NCI-H82 (cell line): Measurements from ENCODE around the gene CPT2.
"Not testable (repeated sequence)": the region's sequence is repeated elsewhere in the genome, so short reads cannot be mapped to it uniquely, and the experiment has no call there.

Experiments
- DNase-seq: peaks from one replicate; lab custom pipeline; 2025; lab: John Stamatoyannopoulos, UW

The CPT2 gene

DNA sequence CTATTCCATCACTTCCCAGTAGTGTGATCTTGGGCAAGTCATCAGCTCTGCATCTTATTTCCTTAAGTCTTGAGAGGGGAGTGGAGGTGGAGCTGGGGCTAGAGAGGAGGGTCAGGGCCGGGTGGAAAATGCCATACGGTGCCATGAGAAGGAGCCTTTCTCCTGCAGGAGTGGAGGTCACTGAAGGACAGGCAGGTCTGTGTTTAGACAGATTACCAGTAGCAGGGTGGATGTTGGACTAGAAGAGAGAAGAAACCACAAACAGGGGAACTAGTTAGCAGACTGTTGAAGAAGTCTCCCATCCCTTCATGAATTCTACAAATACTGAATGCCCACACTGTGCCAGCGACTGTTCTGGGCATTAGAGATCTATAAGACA lies 13.9 kb upstream of the CPT2 start:
- DNase-seq = no peak

DNA sequence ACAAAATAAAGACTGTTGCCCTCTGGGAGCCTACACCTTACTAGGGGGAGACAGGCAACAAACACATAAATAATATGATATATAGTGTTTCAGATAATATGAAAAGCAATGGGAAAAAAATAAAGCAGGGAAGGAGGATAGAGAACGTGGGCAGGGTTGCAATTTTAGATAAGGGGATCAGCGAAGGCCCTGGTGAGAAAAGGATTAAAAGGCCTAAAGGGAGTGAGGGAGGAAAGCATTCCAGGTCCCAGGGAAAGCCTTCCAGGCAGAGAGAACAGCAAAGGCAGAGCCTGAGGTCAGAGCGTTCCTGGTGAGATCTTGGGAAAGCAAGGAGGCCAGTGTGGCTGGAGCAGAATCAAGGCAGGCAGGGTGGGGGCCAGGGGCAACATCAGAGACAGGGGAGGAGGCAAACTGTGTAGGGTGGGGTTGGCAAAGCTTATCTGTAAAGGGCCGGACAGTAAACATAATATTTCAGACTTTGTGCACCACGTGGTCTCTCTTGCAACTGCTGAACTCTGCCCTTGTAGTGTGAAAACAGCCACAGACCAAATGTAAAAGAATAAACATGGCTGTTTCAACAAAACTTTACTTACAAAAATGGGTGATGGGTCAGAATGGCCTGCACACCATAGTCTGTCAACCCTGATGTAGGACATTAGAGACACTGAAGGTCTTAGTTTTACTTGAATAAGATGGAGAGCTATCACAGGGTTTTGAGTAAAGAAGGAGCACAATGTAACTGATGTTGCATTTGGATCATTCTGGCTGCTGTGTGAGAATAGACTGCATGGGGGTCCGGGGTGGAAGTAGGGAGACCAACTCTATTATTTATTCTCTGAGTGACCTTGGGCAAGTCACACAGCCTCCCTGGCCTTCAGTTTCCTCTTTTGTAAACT lies 13.3 kb upstream of the CPT2 start:
- peak; percentile 49 for DNase-seq

DNA sequence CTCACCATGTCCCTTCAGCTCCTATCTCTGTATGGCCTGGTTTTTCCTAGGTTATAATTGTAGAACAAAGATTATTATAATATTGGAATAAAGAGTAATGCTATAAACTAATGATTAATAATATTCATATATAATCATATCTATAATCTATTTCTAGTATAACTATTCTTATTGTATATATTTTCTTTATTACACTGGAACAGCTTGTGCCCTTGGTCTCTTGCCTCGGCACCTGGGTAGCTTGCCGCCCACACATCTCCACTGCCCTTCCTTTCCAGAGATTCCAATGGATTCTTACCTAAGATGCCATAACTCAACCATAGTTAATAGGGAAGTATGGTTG lies 10.7 kb upstream of the CPT2 start:
- not testable (repeated sequence) for DNase-seq

DNA sequence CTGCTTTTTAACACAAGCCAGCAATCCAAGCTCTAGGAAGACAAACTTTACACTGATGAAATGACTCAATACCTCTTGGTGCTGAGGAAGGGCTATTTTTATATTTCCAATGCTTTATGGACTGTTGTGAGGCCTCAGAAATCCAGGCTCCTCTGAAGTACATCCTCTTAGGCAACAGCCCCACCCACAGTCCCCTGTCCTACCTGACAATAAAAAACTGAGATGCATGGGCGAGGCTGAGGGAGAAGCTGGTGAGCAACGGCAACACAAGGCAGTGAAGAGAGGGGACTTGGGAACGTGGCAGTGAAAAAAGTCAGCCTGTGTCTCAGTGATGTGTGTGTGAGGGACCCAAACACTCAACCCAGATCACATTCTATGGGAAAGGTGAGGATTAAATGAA lies 10.1 kb upstream of the CPT2 start:
- no peak for DNase-seq

DNA sequence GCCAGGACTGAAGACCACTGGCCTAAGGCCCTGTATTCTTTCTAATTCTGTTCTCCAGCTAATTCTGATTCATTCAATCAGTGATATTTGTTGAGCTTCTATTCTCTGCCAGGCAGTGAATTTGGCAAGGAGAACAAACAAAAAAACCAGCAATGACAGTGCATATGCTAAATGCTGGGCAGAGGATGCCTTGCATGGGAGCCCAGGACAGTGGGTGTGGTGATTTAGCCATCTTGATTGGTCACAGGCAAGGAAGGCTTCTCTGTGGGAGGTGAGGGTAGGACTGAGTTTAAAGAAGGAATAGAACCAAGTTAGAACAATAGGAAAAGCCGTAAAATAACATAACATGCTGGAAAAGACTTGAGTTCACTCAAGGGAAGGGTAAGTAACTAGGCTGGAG lies 9.2 kb upstream of the CPT2 start:
- no peak for DNase-seq

DNA sequence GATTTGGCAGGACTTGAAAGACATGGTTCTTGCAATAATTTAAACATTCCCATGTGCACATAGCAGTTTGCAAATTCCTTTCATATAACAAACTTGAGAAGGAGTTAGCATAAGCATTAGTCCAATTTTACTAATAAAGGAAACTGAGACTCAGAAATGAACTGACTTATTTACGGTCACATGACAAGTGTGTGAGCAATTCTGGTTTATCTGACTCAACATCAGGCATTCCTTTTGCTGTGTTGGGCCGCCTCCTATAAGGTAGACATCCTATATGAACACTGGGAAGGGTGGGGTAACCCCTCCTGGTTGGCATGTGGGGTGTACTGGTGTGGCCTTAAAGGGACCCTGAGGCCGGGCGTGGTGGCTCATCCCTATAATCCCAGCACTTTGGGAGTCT lies 8.5 kb upstream of the CPT2 start:
- DNase-seq = no peak

DNA sequence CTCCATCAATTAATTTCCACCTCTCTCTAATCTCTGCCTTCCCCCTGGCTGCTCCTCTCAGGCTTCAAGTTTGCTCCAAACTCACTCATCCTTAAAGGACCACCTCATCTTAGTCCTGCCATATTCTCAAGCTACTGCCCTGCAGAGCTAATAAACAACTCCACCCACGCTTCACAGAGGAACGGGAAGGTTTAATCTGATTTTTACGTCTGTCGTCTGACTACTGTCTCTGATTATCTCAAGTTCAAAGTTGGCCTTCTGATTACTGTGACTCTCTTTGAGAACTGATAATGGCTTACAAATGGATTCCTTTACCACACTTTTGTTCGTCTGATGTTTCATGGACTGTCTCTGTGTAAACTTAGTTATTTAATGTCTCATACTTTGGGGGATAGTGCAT lies 7.6 kb upstream of the CPT2 start:
- no peak for DNase-seq

DNA sequence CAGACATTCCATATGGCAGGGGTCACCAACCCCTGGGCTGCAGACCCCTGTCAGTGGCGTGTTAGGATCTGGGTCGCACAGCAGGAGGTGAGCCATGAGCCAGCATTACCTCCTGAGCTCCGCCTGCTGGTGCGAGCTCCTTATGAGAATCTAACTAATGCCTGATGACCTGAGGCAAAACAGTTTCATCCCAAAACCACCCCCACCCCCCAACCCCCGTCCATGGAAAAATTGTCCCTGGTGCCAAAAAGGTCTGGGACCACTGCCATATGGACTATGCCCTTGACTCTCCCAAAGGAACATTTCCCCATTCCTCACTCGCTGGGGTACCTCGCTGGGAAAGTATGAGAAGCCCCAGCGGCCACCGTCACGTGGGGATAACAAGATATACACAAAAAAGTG lies 6.4 kb upstream of the CPT2 start:
- no peak for DNase-seq

DNA sequence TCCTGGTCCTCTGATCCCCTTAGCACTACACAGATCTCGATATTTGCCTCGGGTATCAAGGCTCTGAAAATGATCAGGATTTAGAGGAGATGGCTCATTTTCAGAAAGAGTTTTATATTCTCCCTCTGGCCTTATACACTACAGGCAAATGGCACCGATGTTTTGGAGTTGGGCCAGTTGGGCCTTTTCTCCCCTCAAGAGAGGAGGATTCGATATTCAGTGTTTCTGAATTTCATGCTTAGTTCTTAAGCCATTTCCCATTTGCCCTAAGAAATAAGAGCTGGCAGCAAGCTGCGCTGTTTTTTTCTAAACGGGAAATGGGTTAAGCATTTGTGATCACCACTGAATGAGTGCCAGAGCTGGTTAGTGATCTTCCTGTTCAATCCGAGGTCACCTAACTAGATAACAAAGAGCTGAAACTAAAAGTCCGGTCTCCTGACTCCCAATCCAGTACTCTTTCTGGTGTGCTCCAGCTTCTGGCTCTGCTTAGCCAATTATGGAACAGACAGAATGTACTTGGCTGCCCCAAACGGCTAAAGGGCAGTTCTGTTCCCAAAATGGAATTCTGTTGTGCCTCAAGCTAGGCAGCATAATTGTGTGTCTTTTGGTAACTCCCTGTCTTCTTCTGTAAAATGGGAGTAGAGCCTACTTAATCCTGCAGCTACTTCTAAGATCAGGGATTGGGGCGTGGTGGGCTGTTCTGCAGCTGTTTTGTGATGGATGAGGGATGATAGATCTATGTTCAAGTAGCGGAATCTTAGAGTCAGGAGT lies 1.2 kb upstream of the CPT2 start:
- peak; percentile 43 for DNase-seq

DNA sequence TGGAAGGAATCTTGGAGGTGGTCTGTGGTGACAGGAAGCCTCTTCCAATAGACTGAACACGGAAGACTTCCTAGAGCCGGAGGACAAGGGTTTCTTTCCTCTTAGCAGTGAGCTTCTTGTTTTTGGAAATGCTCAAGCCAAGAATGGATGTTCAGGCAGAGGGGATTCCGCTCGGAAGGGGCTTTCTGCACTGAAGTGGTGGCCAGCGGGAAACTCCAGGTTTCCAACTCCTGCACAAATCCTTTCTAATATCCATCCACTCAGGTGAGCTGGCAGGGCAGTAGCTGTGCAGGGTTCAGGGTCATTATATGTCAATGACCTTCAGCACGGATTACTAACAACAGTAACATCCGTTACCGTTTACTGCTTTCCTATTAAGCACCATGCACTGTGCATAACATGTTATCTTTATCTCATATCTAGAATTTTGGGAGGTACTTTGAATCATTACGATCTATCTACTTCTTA lies 573 bp upstream of the CPT2 start:
- peak; percentile 40 for DNase-seq

DNA sequence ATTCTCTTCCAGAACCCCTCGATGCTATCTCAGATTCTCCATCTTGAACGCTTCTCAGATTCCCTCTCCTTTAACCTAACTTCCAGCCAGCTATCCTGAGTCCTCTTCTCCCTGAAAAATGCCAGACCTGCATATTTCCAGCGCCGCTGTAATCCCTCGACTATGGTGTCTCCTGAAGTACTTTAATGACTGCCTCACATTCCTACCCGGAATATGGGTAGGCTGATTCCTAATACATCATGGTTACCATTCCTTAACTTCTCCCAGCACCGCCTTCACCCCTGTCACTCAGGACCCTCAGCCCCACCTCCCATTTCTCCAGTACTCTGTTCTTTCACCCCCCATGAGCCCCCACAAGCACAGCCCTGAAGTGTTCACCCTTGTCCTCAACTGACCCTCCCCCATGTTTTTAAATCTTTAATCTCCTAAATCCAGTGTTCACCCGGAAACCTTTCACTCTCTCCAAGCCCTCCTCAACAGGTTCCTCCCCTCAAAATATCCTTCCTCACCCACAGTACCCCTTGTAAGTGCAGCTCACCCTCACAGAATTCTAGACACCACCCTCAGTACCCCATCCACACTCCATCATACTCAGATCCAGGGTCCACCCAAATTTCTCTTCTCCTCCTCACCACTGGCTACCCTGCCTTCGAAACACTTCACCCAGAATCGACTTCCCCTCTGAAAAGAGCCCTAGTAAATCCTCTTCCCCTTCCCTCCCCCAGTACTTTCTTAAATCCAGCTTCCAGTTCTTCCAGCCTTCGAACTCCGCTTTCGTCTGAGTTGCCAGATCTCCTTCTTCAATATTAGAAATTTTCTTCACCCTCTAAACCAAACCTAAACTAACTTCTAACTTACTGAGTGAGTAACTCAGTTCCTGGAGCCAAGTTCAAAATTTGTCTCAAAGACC lies 922 bp downstream of the CPT2 start:
- DNase-seq = peak; percentile 75

DNA sequence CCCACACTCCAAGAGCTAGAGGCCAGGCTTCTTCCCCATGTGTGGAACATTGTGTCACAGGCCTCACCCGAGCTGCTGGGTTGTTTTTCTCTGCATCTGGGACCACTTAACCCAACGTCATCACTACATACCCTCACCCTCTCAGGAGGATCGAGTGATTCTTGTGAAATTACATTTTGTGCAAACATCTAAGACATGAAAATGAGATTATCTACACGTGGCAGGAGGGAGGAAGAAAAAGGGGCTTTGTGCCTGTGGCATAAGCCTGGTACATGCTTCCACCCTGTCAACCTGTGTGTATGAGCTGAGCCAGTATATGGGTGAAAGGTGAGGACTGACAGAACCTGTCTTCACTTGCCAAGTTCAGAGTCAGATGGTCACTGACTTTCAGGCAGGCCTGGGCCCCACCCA lies 1.6 kb downstream of the CPT2 start:
- peak; percentile 54 for DNase-seq

DNA sequence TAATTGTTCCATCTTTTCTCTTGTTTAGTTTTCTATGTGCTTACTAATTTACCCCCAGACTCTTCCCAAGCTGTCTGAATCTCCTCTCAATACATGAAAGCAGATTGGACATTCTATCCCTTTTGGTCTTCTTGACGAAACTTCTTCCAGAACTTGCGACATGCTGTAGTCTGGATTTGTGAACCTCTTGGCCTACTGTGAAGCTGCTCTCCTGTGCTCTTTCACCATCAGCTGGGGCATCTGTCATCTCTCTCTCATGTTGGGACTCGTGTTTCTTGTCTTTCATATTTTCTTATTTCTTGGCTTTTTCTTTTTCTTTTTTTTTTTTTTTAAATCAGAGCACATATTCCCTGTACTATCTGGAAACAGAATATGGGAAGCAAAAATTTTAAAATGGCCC lies 6.8 kb downstream of the CPT2 start:
- no peak for DNase-seq

DNA sequence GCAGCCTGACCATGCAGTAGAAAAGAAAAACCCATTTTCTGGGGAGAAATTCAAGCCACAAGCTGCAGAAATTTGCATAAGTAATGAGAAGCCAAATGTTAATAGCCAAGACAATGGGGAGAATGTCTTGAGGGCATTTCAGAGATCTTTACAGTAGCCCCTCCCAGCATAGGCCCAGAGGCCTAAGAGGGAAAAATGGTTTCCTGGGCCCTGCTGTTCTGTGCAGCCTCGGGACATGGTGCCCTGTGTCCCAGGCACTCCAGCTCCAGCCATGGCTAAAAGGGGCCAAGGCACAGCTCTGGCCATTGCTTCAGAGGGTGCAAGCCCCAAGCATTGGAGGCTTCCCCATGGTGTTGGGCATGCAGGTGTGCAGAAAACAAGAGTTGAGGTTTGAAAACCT lies 8.9 kb downstream of the CPT2 start:
- DNase-seq = not testable (repeated sequence)

DNA sequence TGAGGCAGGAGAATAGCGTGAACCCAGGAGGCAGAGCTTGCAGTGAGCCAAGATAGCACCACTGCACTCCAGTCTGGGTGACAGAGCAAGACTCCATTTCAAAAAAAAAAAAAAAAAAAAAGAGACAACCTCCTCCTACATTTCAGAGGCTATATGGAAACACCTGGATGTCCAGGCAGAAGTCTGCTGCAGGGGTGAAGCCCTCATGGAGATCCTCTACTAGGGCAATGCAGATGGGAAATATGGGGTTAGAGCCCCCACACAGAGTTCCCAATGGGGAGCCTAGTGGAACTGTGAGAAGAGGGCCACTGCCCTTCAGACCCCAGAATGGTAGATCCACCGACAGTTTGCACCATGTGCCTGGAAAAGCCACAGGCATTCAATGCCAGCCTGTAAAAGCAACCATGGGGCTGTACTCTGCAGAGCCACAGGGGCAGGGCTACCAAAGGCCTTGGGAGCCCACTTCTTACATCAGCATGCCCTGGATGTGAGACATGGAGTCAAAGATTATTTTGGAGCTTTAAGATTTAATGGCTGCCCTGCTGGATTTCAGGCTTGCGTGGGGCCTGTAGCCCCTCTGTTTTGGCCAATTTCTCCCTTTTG lies 9.6 kb downstream of the CPT2 start:
- DNase-seq = peak; percentile 26

DNA sequence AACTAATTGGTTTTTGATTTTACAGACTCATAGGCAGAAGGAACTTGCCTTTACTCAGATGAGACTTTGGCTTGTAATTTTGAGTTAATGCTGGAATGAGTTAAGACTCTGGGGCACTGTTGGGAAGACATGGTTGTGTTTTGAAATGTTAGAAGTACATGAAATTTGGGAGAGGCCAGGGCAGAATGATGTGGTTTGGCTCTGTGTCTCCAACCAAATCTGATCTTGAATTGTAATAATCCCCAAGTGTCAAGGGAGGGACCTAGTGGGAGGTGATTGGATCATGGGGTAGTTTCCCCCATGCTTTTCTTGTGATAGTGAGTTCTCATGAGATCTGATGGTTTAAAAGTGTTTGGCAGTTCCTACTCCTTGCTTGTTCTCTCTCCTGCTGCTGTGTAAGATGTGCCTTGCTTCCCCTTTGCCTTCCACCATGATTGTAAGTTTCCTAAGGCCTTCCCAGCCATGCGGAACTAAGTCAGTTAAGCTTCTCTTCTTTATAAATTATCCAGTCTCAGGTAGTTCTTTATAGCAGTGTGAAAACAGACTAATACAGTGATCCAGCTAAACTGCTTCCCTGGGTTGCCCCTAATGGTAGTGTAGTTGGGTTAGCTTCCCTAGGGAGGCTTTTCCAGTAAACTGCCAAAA lies 10.2 kb downstream of the CPT2 start:
- no peak for DNase-seq

DNA sequence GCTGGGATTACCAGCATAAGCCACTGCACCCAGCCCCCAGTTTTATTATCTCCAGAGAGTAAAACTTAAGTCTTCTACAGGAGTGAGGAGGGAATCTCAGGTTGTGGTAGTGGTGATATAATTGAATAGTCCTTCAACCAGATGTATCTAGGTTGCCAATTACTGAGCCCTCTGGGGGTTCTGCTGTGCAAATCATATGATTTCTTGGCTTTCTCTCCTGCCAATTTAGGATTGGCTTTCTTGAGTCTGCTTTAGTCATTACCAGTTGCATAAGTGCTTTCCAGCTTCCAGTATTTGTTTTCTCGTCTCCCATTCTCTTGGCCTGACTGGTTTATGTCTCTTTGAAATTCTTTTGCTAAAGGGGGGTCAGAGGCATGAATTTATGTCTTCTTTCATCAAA lies 11.1 kb downstream of the CPT2 start:
- DNase-seq = no peak

DNA sequence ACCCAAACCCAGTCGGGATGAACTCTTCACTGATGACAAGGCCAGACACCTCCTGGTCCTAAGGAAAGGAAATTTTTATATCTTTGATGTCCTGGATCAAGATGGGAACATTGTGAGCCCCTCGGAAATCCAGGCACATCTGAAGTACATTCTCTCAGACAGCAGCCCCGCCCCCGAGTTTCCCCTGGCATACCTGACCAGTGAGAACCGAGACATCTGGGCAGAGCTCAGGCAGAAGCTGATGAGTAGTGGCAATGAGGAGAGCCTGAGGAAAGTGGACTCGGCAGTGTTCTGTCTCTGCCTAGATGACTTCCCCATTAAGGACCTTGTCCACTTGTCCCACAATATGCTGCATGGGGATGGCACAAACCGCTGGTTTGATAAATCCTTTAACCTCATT lies 13.7 kb downstream of the CPT2 start:
- no peak for DNase-seq

DNA sequence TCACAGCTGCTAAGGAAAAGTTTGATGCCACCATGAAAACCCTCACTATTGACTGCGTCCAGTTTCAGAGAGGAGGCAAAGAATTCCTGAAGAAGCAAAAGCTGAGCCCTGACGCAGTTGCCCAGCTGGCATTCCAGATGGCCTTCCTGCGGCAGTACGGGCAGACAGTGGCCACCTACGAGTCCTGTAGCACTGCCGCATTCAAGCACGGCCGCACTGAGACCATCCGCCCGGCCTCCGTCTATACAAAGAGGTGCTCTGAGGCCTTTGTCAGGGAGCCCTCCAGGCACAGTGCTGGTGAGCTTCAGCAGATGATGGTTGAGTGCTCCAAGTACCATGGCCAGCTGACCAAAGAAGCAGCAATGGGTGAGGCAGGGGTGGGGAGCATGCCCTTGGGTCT lies 14.3 kb downstream of the CPT2 start:
- no peak for DNase-seq

DNA sequence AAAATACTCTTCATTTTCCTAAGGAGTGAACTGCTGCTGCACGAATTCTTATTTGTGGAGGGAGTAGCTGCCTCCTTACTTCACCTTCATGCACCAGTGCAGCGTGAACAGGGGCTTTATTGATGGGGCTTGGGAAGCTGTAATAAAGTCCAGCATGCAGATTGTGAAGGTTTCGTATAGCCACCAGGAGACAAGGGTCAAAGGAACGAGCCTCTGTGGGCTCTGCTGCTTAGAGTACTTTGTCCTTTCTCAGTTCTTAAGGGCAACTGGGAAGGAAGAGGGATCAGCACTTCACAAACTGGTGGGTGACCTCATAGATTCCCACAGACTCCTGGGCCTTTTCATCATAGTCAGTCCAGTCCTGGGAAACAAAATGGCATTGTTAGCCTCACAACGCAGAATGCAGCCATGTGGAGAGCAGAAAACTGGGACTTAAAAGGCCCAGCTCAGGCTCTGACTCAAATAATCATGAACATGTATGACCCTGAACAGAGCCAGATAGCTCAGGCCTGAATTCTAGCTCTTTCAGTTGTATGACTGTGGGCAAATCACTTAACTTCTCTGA lies 17.8 kb downstream of the CPT2 start:
- DNase-seq = no peak

DNA sequence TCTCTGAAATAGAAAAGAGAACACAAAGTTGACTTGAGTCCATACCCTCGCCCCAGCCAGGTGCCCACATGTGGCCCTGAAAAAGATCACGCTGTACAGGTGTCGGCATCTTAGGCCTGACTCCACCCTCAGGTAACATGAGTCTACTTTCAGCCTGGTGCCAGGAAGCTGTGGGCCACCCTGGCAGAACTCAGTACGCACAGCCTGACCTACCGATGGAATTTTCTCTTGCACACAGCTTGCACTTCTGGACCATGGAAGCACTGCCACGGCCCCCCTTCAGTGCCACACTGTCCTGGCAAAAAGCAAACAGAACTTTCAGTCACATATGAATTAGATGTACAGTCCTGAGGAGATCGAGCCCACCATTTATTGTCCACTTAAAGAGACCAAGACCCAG lies 21.6 kb downstream of the CPT2 start:
- DNase-seq = no peak
